Keratinocyte (primary cell): ENCODE data around the gene FAM219A.

Experiments
- EZH2 ChIP-seq: IDR thresholded peaks from one replicate; pipeline ENCODE4 v1.6.1; 2012; ENCODE audit warnings: inconsistent platforms, mild to moderate bottlenecking, low read length, moderate library complexity
- TF ChIP-seq, protein P1 (sequence below), 3 experiments: IDR thresholded peaks in 1 of 3; conservative IDR thresholded peaks in 1 of 3; optimal IDR thresholded peaks in 1 of 3; 2 replicates in 2 of 3; 3 replicates in 1 of 3; pipeline versions ENCODE3 to v1.5.1; 2011; ENCODE audit warnings: low read length in 3 of 3, mild to moderate bottlenecking in 3 of 3, moderate library complexity in 2 of 3, control low read depth in 1 of 3, inconsistent platforms in 1 of 3; ENCODE audit not compliant: insufficient read depth in 2 of 3; ENCODE audit errors: extremely low read depth in 1 of 3

- TF ChIP-seq, protein P1, sequence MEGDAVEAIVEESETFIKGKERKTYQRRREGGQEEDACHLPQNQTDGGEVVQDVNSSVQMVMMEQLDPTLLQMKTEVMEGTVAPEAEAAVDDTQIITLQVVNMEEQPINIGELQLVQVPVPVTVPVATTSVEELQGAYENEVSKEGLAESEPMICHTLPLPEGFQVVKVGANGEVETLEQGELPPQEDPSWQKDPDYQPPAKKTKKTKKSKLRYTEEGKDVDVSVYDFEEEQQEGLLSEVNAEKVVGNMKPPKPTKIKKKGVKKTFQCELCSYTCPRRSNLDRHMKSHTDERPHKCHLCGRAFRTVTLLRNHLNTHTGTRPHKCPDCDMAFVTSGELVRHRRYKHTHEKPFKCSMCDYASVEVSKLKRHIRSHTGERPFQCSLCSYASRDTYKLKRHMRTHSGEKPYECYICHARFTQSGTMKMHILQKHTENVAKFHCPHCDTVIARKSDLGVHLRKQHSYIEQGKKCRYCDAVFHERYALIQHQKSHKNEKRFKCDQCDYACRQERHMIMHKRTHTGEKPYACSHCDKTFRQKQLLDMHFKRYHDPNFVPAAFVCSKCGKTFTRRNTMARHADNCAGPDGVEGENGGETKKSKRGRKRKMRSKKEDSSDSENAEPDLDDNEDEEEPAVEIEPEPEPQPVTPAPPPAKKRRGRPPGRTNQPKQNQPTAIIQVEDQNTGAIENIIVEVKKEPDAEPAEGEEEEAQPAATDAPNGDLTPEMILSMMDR (optimal IDR thresholded peaks at IDR 0.05 in 1 of 3, IDR thresholded peaks at IDR 0.05 in 1 of 3, conservative IDR thresholded peaks at IDR 0.05 in 1 of 3; ENCODE audit: extremely low read depth in 1 of 3, insufficient read depth in 2 of 3, low read length in 3 of 3): no peak
- no peak for TF ChIP-seq EZH2
These were observed 72.7 kb downstream of the FAM219A start for GRCh38 chr9:34385561-34386230.
